Mammary epithelial cell (primary cell): ENCODE measurements around the gene ZBED4.

Source experiments
- EZH2 ChIP-seq: IDR thresholded peaks from 2 replicates; pipeline ENCODE4 v1.6.1; 2012; ENCODE audit warnings: low read length, inconsistent platforms, borderline replicate concordance
- TF ChIP-seq, protein P1 (sequence below), 2 donors: IDR thresholded peaks in 1 of 2; conservative IDR thresholded peaks in 1 of 2; 2 replicates each; pipeline ENCODE4 v1.5.1; 2011 to 2012; ENCODE audit warnings: inconsistent platforms in 2 of 2, low read length in 2 of 2, mild to moderate bottlenecking in 2 of 2, control low read depth in 1 of 2, low read depth in 1 of 2; ENCODE audit not compliant: insufficient read depth in 1 of 2; ENCODE audit errors: extremely low read depth in 1 of 2

DNA sequence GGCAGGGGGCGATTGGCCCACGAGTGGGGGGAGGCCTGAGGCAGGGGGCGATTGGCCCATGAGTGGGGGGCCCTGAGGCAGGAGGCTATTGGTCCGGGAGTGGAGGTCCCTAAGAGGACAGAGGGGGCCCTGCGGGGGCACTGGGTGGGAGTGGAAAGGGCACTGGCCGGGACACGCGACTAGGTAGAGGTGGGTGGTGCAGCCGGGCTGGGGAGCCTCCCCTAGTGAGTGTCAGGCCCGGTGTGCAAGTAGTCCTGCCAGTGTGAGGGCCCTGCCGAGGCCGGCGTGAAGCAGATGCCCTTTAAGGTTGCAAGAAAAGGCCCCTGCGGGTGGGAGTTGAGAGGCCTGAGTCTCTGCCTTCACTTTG is 25.1 kb upstream of the ZBED4 start:
- TF ChIP-seq EZH2 = no peak
- TF ChIP-seq, protein P1, sequence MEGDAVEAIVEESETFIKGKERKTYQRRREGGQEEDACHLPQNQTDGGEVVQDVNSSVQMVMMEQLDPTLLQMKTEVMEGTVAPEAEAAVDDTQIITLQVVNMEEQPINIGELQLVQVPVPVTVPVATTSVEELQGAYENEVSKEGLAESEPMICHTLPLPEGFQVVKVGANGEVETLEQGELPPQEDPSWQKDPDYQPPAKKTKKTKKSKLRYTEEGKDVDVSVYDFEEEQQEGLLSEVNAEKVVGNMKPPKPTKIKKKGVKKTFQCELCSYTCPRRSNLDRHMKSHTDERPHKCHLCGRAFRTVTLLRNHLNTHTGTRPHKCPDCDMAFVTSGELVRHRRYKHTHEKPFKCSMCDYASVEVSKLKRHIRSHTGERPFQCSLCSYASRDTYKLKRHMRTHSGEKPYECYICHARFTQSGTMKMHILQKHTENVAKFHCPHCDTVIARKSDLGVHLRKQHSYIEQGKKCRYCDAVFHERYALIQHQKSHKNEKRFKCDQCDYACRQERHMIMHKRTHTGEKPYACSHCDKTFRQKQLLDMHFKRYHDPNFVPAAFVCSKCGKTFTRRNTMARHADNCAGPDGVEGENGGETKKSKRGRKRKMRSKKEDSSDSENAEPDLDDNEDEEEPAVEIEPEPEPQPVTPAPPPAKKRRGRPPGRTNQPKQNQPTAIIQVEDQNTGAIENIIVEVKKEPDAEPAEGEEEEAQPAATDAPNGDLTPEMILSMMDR (conservative IDR thresholded peaks at IDR 0.05 in 1 of 2, IDR thresholded peaks at IDR 0.05 in 1 of 2; ENCODE audit: extremely low read depth in 1 of 2, insufficient read depth in 1 of 2, low read depth in 1 of 2, low read length in 2 of 2) = no peak
